UCSD-AML1 (cell line): ENCODE data around the gene ARMC3.
"Not testable (repeated sequence)": the region's sequence is repeated elsewhere in the genome, so short reads cannot be mapped to it uniquely, and the experiment has no call there.

ENCODE experiments used
- DNase-seq: peaks from one replicate; lab custom pipeline; 2025; ENCODE audit not compliant: unreplicated experiment; lab: John Stamatoyannopoulos, UW

ARMC3 gene

DNA sequence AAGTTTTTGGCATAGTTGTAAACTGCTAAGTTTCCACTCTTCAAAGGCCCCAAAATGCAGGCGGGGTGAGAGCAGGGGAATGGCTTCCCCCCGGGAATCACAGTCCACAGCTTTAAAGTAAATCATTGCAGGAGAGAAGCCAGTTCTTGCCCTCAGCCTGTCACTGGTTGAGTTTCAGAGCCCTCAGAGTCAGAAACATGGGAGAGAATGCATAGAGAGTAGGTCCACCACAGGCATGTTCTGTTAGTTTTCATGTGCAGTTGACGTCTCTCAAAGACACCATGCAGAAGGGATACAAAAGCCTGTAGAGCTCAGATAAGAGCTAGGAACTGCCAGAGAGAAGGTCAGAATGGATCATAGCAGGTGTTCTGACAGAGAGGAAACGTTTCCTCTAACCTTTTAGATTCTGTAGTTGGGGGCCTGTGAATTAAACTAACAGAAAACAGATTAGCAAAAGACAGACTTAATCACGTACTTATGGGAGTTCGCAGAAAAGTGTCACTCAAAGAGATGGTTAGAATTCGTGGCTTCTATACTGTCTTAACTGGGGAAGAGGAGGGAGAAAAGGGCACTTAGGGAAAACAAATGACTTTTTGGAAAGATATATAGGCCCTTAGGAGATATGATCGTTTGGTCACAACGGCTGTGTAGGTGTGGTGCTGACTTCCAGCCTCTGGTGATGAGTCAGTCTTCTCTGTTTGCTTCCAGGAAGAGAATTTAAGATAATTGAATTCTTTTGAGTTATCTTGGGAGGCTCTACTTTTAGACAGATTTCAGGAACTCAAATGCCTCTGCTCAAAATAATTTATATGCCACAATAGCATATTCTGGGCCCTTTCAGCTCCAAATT lies 119.6 kb downstream of the ARMC3 start:
- DNase-seq, result no peak

DNA sequence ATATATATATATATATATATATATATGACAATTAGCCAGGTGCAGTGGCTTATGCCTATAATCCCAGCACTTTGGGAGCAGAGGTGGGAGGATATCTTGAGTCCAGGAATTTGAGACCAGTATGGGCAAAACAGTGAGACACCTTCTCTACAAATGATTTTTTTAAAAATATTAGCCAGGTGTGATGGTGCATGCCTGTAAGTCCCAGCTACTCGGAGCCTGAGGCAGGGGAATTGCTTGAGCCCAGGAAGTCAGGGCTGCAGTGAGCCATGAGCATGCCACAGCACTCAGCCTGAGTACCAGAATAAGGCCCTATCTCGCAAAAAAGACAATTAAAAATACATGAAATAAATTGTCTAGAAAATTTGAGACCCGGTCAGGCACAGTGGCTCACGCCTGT lies 120.3 kb downstream of the ARMC3 start:
- no peak for DNase-seq

DNA sequence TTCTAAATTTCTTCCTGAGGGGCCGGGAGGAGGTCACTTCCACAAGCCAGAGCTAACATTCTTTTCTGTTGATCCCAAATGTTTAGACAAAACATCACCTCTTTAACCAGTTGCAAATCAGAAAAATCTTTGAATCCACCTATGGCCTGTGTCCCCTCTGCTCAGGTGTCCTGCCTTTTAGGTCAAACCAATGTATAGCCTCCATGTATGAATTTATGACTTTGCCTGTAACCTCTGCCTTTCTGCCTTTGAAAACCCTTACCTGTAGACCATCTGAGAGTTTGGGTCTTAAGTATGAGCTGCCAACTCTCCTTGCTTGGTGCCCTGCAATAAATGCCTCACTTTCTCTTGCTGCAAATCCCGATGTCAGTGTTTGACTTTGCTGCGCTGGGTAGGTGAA lies 123.4 kb downstream of the ARMC3 start:
- DNase-seq, result no peak

DNA sequence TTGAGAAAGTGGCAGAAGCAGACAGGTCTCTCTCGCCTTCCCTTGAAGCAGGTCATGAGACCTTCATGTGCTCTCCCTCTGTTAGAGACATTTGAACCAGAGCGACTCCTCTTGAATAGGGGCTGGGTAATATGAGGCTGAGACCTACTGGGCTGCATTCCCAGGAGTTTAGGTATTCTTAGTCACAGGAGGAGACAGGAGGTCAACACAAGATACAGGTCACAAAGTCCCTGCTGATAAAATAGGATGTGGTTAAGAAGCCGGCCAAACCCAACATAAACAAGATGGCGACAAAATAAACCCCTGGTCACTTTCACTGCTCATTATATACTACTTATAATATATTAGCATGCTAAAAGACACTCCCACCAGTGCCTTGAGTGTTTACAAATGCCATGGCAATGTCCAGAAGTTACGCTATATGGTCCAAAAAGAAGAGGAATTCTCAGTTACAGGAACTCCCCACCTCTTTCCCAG lies 124.0 kb downstream of the ARMC3 start:
- no peak for DNase-seq

DNA sequence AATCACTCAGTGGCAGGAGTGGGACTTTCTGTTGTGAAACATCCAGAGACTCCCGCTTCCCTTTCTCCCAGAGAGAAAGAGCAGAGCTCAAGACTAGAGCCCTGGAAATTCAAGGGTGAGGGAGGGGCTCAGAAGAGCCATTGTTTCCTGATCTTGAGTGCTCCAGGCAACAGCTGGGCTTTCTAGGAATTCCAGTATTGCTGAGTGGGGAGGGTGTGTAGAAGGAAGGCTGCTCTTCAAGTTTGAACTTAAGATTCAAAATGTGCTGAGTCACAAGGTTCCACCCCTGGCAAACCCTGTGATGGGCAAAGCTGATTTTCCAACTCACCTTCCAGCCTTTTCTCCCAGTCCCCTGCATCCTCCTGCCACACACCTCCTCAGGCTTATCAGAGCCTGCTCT lies 125.2 kb downstream of the ARMC3 start:
- no peak for DNase-seq

DNA sequence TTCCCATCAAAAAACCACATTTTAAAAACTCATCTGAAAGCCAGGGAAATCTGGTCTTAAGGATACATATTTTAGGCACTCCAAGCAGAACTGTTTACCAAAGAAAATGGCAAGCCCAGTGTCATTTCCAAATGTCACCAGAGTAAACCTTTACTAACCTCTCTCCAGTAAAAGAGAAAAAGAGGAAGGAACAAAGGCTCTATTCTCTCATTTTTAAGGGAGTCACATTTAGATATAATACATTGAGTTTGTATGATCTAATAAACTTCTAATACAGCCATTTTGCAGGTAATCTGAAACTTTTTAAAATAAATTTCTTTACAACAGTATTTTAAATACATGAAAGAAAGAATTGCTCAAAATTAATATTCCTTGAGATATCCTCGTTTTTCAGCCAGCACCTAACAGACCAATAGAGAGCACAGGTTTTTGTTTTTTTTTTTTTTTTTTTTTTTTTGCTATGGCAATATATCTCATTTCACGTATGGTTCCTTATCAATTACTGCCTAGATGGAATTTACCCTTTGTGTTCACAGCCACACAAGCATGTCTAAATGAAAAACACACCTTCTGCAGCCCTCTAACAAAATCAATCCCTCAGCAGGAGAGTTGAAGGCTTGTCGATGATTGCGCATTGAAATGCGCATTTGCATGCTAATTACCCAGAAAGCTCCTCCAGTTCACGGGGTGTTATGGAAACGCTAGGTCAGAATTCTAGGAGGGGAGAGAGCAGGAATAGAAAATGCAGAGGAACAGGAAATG lies 127.8 kb downstream of the ARMC3 start:
- DNase-seq, result no peak

DNA sequence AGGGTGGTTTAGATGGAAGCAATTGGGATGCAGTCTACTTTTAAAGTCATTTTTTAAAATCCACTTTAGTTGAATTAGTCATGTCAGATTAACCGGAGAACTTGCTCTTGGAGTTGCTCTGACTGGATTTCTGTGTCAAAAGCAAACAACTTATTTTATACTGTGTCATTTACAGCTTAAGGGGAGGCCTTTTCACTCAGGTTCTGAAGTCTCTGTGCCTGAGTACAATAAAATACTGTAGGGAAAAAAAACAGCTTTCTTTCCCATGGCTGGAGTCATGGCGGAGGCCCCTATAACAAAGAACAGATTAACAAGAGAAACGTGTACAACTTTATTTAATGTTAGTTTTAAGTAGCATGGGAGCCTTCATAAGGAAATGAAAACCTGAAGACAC lies 128.3 kb downstream of the ARMC3 start:
- no peak for DNase-seq

DNA sequence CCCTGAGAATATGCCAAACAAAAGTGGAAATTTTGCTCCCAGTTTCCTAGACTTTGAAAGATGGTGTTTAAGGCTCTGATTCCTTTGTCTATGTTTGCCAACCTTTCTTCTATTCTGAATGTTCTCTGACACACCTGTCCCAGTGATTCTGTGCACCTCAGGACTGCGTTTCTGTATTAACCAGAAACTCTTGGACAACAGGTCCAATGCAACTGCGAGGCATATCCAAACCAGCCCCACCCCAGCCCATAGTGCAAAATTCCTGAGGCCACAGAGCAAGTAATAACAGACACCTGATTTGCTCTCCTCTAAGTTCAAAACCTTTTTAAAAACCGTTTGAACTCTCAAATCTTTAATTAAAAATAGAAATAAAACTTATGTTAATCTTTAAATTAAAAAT lies 130.5 kb downstream of the ARMC3 start:
- no peak for DNase-seq

DNA sequence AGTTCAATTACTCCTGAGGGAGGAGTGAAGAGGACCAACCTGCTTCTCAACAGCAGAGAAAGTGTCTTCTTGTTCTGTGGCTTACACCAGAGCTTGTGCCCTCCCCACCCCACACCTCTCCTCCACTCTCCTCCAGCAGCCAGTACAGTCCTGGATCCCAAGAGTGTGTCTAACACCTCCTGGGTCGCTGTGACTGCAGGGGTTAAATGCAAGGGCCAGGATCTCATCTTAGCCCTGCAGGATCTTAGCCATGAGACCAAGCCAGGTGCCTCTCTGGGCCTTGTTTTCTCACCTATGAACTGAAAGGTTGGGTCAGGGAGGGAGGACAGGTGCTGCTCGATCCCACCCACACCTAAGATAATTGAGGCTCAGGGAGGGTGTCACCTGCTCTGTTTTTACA lies 133.1 kb downstream of the ARMC3 start:
- DNase-seq, result no peak

DNA sequence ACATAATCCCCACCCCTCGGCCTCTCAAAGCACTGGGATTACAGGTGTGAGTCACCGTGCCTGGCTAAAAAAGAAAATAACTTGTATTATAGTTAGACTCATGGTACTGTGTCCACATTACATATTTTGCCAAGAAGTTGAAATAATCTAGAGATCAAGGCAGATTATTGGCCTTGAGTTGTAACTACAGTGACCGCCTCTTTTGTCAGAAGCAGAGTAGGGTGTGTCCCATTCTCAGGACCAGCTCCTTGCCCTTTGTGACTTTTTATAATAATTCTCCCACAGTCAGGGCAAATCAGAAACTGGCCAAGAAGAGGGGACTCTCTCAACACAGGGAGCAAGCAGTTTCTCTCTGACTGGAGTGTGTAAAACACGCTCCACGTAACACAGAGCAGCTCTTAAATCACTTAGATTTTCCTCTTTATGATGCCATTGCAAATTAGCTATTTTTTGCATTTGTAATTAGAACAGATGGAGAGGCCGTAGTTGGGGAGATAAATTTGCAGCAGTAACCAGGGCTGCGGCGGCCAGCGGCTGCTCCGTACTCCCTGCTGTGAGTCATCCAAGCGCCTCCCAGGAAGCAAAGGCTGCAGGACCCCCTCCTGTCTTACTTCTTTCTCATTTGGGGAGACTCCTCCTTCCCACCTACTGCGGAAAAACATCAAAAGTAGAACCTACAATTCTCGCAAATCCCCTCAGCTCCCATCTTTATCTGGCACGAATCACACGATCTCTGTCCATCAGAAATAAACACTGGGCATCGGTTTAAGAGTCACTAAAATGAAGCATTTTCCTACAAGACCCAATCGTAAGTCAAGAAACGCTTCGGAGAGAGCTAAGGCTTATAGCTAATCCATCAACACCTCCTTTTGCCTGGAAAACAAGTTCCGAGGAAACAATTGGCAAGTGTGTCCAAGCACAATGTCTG lies 135.5 kb downstream of the ARMC3 start:
- DNase-seq, result no peak

DNA sequence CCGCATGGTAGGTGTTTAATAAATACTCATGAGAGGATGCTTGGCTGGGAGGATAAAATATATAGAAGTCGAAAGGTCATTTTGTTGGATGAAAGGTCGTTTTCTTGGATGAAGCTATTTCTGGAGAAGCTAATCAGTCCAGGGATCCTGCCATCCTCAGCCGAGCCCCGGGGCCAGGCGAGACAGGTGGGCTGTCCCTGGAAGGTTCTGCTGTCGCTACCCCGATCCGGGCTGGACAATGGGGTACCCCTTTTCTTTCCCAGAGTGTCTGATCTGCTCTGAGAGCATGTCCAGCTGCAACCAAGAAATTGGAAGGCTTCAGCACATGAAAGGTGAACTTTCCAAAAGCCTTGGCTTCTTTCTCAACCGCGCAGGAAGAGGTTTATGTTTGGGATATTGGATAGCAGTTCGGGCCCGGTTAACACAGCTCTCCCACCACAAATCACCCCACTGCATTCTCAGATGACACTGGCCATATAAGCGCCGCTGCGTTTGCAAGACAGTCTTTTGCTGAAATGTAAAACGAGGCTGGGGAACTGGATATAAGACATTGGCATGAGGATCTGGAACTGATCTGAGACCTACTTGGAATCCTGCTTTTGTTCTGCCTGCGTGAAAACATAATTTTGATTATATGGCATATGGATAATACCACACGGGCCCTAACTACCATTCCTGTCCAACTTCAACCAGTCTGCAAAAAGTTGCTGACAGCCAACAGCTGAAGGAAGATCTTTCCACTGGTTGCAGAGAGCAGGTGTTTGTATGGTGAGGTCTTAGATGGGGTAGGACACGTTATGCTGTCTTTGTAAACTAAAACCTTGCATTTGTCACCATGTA lies 136.3 kb downstream of the ARMC3 start:
- DNase-seq, result no peak

DNA sequence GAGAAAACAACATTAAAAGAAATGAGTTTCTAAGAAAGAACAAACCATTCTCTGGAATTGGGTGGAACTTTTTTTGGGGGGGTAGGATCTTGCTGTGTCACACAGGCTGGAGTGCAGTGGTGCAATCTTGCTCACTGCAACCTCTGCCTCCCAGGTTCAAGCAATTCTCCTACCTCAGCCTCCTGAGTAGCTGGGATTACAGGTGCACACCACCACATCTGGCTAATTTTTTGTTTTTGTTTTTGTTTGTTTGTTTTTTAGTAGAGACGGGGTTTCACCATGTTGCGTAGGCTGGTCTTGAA lies 136.9 kb downstream of the ARMC3 start:
- DNase-seq, result not testable (repeated sequence)

DNA sequence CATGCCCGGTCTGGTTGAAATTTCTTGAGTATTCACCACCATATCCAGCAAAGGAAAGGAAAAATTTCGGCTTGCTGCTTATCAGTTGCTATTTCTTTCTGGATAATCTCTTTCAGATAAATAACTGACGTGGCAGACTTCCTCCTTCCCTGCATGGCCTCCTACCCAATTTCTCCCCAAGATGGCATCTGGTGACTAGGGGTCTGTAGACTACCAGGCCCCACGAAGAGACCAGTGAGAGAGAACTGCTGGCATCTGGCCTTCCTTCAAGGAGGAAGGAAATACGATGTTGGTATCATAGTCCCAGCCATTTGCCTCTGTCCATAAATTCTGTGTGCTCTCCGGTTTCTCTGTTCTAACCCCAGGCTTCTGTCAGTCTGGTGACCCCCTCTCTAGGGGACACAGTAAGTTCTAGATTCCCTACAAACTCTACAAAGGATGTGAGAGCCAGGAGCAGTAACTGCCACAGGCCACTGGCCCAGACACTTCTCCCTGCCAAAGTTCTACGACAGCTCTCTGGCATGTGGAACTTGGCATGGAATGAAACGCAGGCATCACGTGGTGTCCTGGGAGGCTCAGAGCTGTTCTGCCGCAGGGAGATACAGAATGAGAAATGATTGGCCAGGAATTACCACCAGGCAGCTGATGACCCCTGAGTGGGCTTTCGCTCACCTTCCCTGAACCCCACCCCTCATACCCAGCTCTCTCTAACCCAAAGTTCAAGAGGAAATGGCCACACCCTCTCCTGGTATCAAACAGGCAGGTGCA lies 137.5 kb downstream of the ARMC3 start:
- DNase-seq, result no peak

DNA sequence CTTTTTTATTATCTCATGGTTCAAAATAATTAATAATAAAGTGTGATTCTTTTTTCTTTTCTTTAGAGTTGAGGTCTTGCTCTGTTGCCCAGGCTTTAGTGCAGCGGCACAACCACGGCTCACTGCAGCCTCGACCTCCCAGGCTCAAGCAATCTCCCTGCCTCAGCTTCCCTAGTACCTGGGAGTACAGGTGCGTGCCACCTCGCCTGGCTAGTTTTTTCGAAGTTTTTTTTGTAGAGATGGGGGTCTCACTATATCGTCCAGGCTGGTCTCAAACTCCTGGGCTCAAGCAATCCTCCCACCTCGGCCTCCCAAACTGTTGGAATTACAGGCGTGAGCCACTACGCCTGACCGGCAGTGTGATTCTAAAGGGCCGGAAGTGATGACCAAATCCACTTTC lies 139.5 kb downstream of the ARMC3 start:
- no peak for DNase-seq

DNA sequence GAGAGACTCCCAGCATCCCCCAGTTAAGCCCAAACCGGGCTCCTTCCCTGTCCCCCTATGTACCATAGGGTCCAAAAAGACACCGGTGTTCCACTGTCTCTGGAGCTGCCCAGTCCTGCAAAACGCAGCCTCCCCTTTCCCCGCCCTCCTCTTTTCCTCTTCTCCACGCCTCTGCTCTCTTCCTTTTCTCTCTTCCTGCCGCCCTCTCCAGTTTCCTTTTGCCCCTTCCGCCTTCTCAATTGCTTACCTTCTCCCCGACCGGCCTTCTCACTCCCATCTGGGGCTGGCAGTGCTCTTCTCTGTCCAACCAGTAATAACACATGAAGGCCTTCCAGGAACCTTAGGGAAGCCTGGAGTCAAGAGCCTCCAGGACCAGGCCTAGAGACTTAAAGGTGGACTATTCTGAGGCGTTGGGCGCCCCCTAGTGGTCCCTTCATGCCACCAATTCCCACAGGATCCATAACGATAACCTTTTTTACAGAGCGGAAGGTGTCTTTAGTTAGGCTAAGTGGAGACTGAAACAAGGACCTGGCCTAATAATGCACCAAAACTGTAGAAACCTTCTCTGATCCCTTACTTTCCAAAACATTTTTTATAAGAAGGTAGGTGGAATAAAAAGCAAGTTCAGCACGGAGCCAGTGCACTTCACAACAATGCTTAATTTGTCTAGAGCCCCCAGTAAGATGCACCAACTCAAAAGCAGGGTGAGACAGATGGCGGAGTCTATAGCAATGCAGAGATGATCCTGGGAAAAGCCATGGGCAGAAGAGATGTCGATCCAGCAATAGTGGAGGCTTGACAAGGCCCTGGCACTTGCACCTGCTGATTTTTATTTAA lies 140.3 kb downstream of the ARMC3 start:
- DNase-seq, result peak; percentile 65

DNA sequence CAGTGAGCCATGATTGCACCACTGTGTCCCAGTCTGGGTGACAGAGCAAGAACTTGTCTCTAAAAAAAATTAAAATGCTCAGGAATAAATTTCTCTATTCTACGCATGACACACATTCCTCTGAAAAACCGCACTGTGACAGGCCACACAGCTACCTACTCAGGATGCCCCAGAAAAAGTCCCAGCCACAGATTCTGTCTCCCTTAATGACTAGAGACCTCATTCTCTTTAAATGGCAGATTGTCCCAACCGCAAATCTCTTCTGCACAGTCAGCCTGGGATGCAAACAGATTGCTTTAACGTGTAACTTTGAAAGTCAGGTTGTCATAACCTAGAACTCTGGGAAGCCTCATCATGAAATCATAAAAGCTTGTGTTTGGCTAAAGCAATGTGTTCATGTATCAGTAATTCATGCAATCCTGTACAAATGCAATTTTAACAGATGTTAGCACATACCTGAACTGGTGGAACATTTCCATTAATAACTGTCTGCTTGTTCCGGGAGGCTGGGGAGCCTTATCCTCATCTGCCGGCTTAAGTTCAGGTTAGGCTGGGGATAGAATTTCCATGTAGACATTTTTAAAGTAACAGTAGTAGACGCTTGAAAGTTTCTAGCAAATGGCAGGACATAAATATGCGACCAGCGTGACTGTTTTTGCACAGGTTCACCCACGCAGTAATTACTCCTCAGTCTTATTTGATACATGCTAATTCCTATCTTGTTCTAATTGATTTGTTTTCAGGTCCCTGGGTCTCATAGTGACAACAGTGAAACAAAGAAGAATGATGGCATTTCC lies 141.4 kb downstream of the ARMC3 start:
- no peak for DNase-seq

DNA sequence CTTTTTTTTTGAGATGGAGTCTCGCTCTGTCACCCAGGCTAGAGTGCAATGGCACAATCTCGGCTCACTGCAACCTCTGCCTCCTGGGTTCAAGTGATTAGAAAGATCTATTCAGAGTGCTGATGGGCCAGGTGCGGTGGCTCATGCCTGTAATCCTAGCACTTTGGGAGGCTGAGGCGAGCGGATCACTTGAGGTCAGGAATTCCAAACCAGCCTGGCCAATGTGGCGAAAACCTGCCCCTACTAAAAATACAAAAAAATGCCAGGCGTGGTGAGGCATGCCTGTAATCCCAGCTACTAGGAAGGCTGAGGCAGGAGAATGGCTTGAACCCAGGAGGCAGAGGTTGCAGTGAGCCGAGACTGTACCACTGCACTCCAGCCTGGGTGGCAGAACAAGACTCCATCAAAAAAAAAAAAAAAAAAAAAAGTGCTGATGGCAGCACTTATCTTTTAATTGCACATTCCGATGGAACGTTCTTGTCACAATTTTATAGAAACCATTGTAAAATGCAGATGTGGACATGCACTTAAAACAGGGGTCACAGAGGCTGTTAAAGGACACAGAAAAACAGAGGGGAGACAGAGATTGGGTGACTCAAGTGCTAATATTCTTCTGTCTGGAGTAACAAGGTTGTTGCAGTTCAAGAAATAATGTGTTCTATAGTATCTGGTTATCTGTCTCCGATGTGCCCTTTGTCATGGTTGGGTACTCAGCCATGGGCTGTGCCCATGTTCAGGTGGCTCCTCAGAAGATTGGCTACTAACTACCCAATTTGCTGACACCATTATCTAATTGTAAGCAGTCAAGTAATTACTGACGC lies 142.4 kb downstream of the ARMC3 start:
- not testable (repeated sequence) for DNase-seq
